Adrenal gland (tissue), 12 donors: ENCODE results near the gene HABP4. TPM values are rescaled to one million over a fixed set of nuclear protein-coding genes. Genes with fewer than 3 reads are reported as not detected.

Experiments used
- DNase-seq, 7 donors: peaks; one replicate each; pipeline ENCODE4 v3.0.0-alpha.2; 2019 to 2020
- H3K27ac ChIP-seq, 5 donors: fragments of 200-600 bp; sonication (generic) in 4 of 5; 1 replicate in 3 of 5; 2 replicates in 2 of 5; pipeline versions ENCODE4 v1.5.1 to v1.8.0; 2016 to 2020; ENCODE audit warnings: mild to moderate bottlenecking in 1 of 5
- H3K27me3 ChIP-seq: fragments of 200-600 bp; 2 replicates; pipeline ENCODE4 v1.8.0; 2021
- H3K36me3 ChIP-seq, 2 donors: fragments of 200-600 bp; replicated peaks in 1 of 2; 1 replicate in 1 of 2; 2 replicates in 1 of 2; pipeline versions ENCODE4 v1.5.1 to v1.8.0; 2018 to 2022
- H3K4me1 ChIP-seq, 2 donors: fragments of 200-600 bp; replicated peaks in 1 of 2; 1 replicate in 1 of 2; 2 replicates in 1 of 2; pipeline versions ENCODE4 v1.5.1 to v1.8.0; 2018 to 2021
- H3K4me3 ChIP-seq, 4 donors: fragments of 200-600 bp; sonication (generic) in 3 of 4; one replicate each; pipeline ENCODE4 v1.5.1; 2016 to 2018
- H3K9me3 ChIP-seq, 3 donors: fragments of 200-600 bp; sonication (generic) in 1 of 3; replicated peaks in 1 of 3; 1 replicate in 2 of 3; 2 replicates in 1 of 3; pipeline versions ENCODE4 v1.5.1 to v1.8.0; 2016 to 2021
- POLR2A ChIP-seq, 2 donors: fragments of 450-650 bp; IDR thresholded peaks; one replicate each; pipeline ENCODE4 v1.6.1; 2017; ENCODE audit warnings: antibody characterized with exemption in 2 of 2, mild to moderate bottlenecking in 2 of 2, moderate library complexity in 1 of 2
- WGBS, 4 donors: extraction: QIAGEN DNeasy Blood & Tissue Kit in 2 of 4; methylation state at CpG; one replicate each; pipeline versions ENCODE4 v1.1.5 to v1.1.7; 2013 to 2017; 5-methylcytosine and 5-hydroxymethylcytosine counted together
- intact Hi-C, 2 donors: fragments of 100-400 bp; cut with DNase I; formaldehyde crosslinking; loops; one replicate each; pipeline versions ENCODE4 v1.14.1 to v1.15.0; 2022 to 2023
- polyA plus RNA-seq, 3 donors: library from polyadenylated mRNA; stranded (reverse); fragments of 200-250 nt in 2 of 3; fragments of 350-450 nt in 1 of 3; fragmentation: Illumina TruSeq in 1 of 3; extraction: RNeasy Lipid Tissue Mini Kit (QIAGEN cat#74804) in 1 of 3; gene quantifications; one replicate each; pipeline ENCODE4 v1.2.3, GENCODE V29; 2013 to 2014
- total RNA-seq, 9 donors: library from RNA; depleted of rRNA in 4 of 9; stranded (reverse); fragments of >200 nt in 4 of 9; fragments of 120-200 nt in 1 of 9; fragmentation: NEBNext Ultra II Directional in 1 of 9; extraction: Animal tissue kit (Norgen Biotek cat#: 25700) in 1 of 9; gene quantifications; one replicate each; pipeline versions ENCODE4 v1.1.0 to v1.2.4, GENCODE V29; 2013 to 2023
- TF ChIP-seq, protein P1 (sequence below), 6 experiments: fragments of 450-650 bp in 4 of 6; fragments of 200-600 bp in 2 of 6; sonication (generic) in 1 of 6; IDR thresholded peaks; 1 replicate in 5 of 6; 2 replicates in 1 of 6; pipeline versions ENCODE4 v1.5.1 to v1.8.0; 2016 to 2021; ENCODE audit warnings: antibody characterized with exemption in 6 of 6, mild to moderate bottlenecking in 2 of 6, moderate library complexity in 1 of 6
- donor health status: healthy with polysubstance abuse.
- donor health status: Bipolar disorder and iron deficiency.
- donor health status: DM: yes; HTN: yes; CAD: no.
- donor health status: DM: no; HTN: no; CAD: no.
- donor health status: DM: no; HTN: no; CAD: no.
- donor health status: DM: yes; HTN: yes; CAD: no.

Gene HABP4
- total and polyA plus RNA-seq, 12 donors = 4.8 to 22.4 (median 10.0) TPM

- no peaks in the 10 kb centered on the region for H3K9me3 ChIP-seq
- intact Hi-C loops = no loop called here
- no peaks in the 10 kb centered on the region for H3K27me3 ChIP-seq
- WGBS, 4 donors = 29 to 41% (median 37%) methylated on average over 4 to 7 of the region's 7 CpGs
- peak in 6 of 7 donors; percentile 35 to 79 (median 52) for DNase-seq
- H3K4me3 ChIP-seq = no peak overlapping the region
- TF ChIP-seq, protein P1, sequence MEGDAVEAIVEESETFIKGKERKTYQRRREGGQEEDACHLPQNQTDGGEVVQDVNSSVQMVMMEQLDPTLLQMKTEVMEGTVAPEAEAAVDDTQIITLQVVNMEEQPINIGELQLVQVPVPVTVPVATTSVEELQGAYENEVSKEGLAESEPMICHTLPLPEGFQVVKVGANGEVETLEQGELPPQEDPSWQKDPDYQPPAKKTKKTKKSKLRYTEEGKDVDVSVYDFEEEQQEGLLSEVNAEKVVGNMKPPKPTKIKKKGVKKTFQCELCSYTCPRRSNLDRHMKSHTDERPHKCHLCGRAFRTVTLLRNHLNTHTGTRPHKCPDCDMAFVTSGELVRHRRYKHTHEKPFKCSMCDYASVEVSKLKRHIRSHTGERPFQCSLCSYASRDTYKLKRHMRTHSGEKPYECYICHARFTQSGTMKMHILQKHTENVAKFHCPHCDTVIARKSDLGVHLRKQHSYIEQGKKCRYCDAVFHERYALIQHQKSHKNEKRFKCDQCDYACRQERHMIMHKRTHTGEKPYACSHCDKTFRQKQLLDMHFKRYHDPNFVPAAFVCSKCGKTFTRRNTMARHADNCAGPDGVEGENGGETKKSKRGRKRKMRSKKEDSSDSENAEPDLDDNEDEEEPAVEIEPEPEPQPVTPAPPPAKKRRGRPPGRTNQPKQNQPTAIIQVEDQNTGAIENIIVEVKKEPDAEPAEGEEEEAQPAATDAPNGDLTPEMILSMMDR (IDR thresholded peaks at IDR 0.05) = no peak
- no peak for TF ChIP-seq POLR2A (IDR thresholded peaks at IDR 0.05)
- peak overlapping the region in 2 of 5 donors; percentile 53 to 75 for H3K27ac ChIP-seq
- H3K4me1 ChIP-seq = peaks cover 0 to 28% of the 10 kb centered on the region in 2 donors
- H3K36me3 ChIP-seq = peaks cover 0 to 14% of the 10 kb centered on the region in 2 donors
These were observed 36.5 kb downstream of the HABP4 start for GRCh38 chr9:96486386-96487028.

GRCh38 chr9:96487029-96487396 lies 37.0 kb downstream of the HABP4 start:
- Histone ChIP-seq H3K27me3 (no peaks in the 10 kb centered on the region), H3K27ac (peak overlapping the region in 2 of 5 donors; percentile 53 to 75), H3K36me3 (peaks cover 0 to 14% of the 10 kb centered on the region in 2 donors), H3K4me1 (peaks cover 3 to 33% of the 10 kb centered on the region in 2 donors), H3K4me3 (no peak overlapping the region), H3K9me3 (no peaks in the 10 kb centered on the region)
- intact Hi-C loops = no loop called here
- WGBS, 4 donors = 67 to 82% (median 72%) methylated on average over 1 of the region's 1 CpG
- no peak for DNase-seq
- TF ChIP-seq, protein P1 (IDR thresholded peaks at IDR 0.05) = no peak
- no peak for TF ChIP-seq POLR2A (IDR thresholded peaks at IDR 0.05)

DNA sequence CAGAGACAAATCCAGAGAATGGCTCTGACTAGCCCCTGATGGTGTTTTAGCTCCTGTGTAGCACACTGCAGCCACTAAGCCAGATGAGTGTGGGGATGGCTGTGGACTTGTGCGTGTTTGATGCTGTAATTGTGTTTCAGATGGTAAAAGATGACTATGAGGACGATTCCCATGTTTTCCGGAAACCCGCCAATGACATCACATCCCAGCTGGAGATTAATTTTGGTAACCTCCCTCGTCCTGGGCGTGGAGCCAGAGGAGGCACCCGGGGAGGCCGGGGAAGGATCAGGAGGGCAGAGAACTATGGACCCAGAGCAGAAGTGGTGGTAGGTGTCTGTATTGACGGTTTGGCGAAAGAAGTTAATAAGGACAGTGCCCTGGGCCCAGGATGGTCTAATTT lies 38.0 kb downstream of the HABP4 start:
- no peak for DNase-seq
- intact Hi-C loops = no loop called here
- Histone ChIP-seq H3K27ac (peak overlapping the region in 2 of 5 donors; percentile 4 to 53), H3K4me3 (no peak overlapping the region), H3K27me3 (no peaks in the 10 kb centered on the region), H3K9me3 (no peaks in the 10 kb centered on the region), H3K36me3 (peaks cover 0 to 14% of the 10 kb centered on the region in 2 donors), H3K4me1 (peaks cover 5 to 36% of the 10 kb centered on the region in 2 donors)
- TF ChIP-seq POLR2A (IDR thresholded peaks at IDR 0.05) = no peak
- TF ChIP-seq, protein P1 (IDR thresholded peaks at IDR 0.05) = no peak
- whole genome bisulfite sequencing, 4 donors = 74 to 94% (median 80%) methylated on average over 7 to 10 of the region's 10 CpGs

DNA sequence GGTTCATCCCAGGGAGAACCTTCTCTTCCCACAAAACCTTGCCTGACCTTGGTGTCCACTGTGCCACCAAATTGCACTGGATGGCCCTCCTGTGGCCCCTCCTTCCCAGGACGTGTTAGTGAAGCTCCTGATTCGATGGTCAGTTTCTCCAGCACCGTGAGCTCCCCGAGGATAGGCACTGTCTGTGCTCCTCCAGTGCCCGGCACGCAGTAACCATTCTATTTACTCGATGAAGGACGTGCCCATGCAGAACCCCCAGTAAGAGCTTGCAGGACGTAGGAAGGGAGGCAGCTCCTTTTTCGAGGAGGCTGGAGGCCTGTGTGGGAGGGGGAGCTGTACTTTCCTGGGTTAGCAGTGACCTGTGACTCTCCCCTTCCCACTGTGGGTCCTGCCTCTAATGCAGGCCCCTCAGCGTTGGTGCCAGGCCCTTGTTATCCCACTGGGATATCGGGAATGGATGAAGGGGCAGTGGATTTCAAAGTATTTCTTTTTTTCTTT lies 39.6 kb downstream of the HABP4 start:
- H3K4me1 ChIP-seq = peaks cover 5 to 36% of the 10 kb centered on the region in 2 donors
- peaks cover 0 to 14% of the 10 kb centered on the region in 2 donors for H3K36me3 ChIP-seq
- no peak for DNase-seq
- no peak overlapping the region for H3K27ac ChIP-seq
- H3K9me3 ChIP-seq = no peaks in the 10 kb centered on the region
- TF ChIP-seq, protein P1 (IDR thresholded peaks at IDR 0.05) = no peak
- TF ChIP-seq POLR2A (IDR thresholded peaks at IDR 0.05) = no peak
- H3K4me3 ChIP-seq = no peak overlapping the region
- H3K27me3 ChIP-seq = no peaks in the 10 kb centered on the region
- 93 to 98% (median 94%) methylated on average over 10 to 12 of the region's 12 CpGs for WGBS, 4 donors
- intact Hi-C loops = no loop called here
